ENCODE results near the gene EPHA1.

EPHA1 gene

GRCh38 chr7:143439866-143440265 lies 31.2 kb upstream of the EPHA1 start:
- no peaks in the 10 kb centered on the region for H4K20me1 ChIP-seq (ENCODE audit: insufficient read depth, low read length, poor library complexity, severe bottlenecking)
- TF ChIP-seq EZH2phosphoT487 (IDR thresholded peaks at IDR 0.05; ENCODE audit: borderline replicate concordance) (no peak), CTCF (conservative IDR thresholded peaks at IDR 0.05; ENCODE audit: low read length) (no peak)
- H2AFZ ChIP-seq (ENCODE audit: low read length): no peak overlapping the region
- H3K4me2 ChIP-seq (ENCODE audit: low read depth, low read length, poor library complexity, severe bottlenecking): no peak overlapping the region
- H3K9me2 ChIP-seq (replicated peaks; ENCODE audit: low read depth, low read length): no peaks in the 10 kb centered on the region
- peaks cover 11% of the 10 kb centered on the region for H3K4me1 ChIP-seq (ENCODE audit: insufficient read depth, low read length, poor library complexity, severe bottlenecking)
- no peaks in the 10 kb centered on the region for H3K36me3 ChIP-seq (ENCODE audit: insufficient read depth, low read length)
- H3K9me3 ChIP-seq (ENCODE audit: insufficient read depth, low read depth, low read length): no peaks in the 10 kb centered on the region
- no peak overlapping the region for H3K4me3 ChIP-seq (ENCODE audit: low read length, poor library complexity, severe bottlenecking)
- H3K9ac ChIP-seq (ENCODE audit: low read depth, low read length, poor library complexity, severe bottlenecking): no peak overlapping the region
- no peaks in the 10 kb centered on the region for H3K79me2 ChIP-seq (ENCODE audit: insufficient read depth, low read length)
- no peaks in the 10 kb centered on the region for H3K27me3 ChIP-seq (ENCODE audit: insufficient read depth, low read length, poor library complexity, severe bottlenecking)
- no peaks in the 10 kb centered on the region for H3F3A ChIP-seq (ENCODE audit: low read depth)

GRCh38 chr7:143437578-143437977 lies 28.9 kb upstream of the EPHA1 start:
- H3K36me3 ChIP-seq (ENCODE audit: insufficient read depth, low read length): no peaks in the 10 kb centered on the region
- H3K4me1 ChIP-seq (ENCODE audit: insufficient read depth, low read length, poor library complexity, severe bottlenecking): peaks cover 11% of the 10 kb centered on the region
- no peak for TF ChIP-seq CTCF (conservative IDR thresholded peaks at IDR 0.05; ENCODE audit: low read length)
- TF ChIP-seq EZH2phosphoT487 (IDR thresholded peaks at IDR 0.05; ENCODE audit: borderline replicate concordance): no peak
- peak overlapping the region; percentile 6 for H3K4me2 ChIP-seq (ENCODE audit: low read depth, low read length, poor library complexity, severe bottlenecking)
- H3F3A ChIP-seq (ENCODE audit: low read depth): no peaks in the 10 kb centered on the region
- H3K9me2 ChIP-seq (replicated peaks; ENCODE audit: low read depth, low read length): no peaks in the 10 kb centered on the region
- no peak overlapping the region for H3K9ac ChIP-seq (ENCODE audit: low read depth, low read length, poor library complexity, severe bottlenecking)
- no peaks in the 10 kb centered on the region for H3K9me3 ChIP-seq (ENCODE audit: insufficient read depth, low read depth, low read length)
- H3K4me3 ChIP-seq (ENCODE audit: low read length, poor library complexity, severe bottlenecking): no peak overlapping the region
- no peaks in the 10 kb centered on the region for H3K79me2 ChIP-seq (ENCODE audit: insufficient read depth, low read length)
- peak overlapping the region; percentile 25; the same call in 1 of the 2 replicates for H2AFZ ChIP-seq (ENCODE audit: low read length)
- no peaks in the 10 kb centered on the region for H3K27me3 ChIP-seq (ENCODE audit: insufficient read depth, low read length, poor library complexity, severe bottlenecking)
- no peaks in the 10 kb centered on the region for H4K20me1 ChIP-seq (ENCODE audit: insufficient read depth, low read length, poor library complexity, severe bottlenecking)

- H3K9ac ChIP-seq (ENCODE audit: low read depth, low read length, poor library complexity, severe bottlenecking): no peak overlapping the region
- no peaks in the 10 kb centered on the region for H3K27me3 ChIP-seq (ENCODE audit: insufficient read depth, low read length, poor library complexity, severe bottlenecking)
- H3K4me3 ChIP-seq (ENCODE audit: low read length, poor library complexity, severe bottlenecking): no peak overlapping the region
- no peak for TF ChIP-seq CTCF (conservative IDR thresholded peaks at IDR 0.05; ENCODE audit: low read length)
- TF ChIP-seq EZH2phosphoT487 (IDR thresholded peaks at IDR 0.05; ENCODE audit: borderline replicate concordance): no peak
- H3K9me2 ChIP-seq (replicated peaks; ENCODE audit: low read depth, low read length): no peaks in the 10 kb centered on the region
- H4K20me1 ChIP-seq (ENCODE audit: insufficient read depth, low read length, poor library complexity, severe bottlenecking): no peaks in the 10 kb centered on the region
- no peaks in the 10 kb centered on the region for H3K36me3 ChIP-seq (ENCODE audit: insufficient read depth, low read length)
- no peaks in the 10 kb centered on the region for H3F3A ChIP-seq (ENCODE audit: low read depth)
- H2AFZ ChIP-seq (ENCODE audit: low read length): no peak overlapping the region
- no peaks in the 10 kb centered on the region for H3K9me3 ChIP-seq (ENCODE audit: insufficient read depth, low read depth, low read length)
- H3K79me2 ChIP-seq (ENCODE audit: insufficient read depth, low read length): no peaks in the 10 kb centered on the region
- H3K4me2 ChIP-seq (ENCODE audit: low read depth, low read length, poor library complexity, severe bottlenecking): no peak overlapping the region
- H3K4me1 ChIP-seq (ENCODE audit: insufficient read depth, low read length, poor library complexity, severe bottlenecking): peaks cover 11% of the 10 kb centered on the region
Observed at GRCh38 chr7:143436325-143436946, 27.8 kb upstream of the EPHA1 start.
